HG02610 (cell line): ENCODE data around the gene LEP.
"Not testable (repeated sequence)": the region's sequence is repeated elsewhere in the genome, so short reads cannot be mapped to it uniquely, and the experiment has no call there.

Experiments used
- ATAC-seq: cut with Tn5 transposase; IDR thresholded peaks from one replicate; pipeline ENCODE4 v1.9.1; 2021; ENCODE audit warnings: mild to moderate bottlenecking, moderate library complexity; ENCODE audit not compliant: unreplicated experiment

Gene LEP

DNA sequence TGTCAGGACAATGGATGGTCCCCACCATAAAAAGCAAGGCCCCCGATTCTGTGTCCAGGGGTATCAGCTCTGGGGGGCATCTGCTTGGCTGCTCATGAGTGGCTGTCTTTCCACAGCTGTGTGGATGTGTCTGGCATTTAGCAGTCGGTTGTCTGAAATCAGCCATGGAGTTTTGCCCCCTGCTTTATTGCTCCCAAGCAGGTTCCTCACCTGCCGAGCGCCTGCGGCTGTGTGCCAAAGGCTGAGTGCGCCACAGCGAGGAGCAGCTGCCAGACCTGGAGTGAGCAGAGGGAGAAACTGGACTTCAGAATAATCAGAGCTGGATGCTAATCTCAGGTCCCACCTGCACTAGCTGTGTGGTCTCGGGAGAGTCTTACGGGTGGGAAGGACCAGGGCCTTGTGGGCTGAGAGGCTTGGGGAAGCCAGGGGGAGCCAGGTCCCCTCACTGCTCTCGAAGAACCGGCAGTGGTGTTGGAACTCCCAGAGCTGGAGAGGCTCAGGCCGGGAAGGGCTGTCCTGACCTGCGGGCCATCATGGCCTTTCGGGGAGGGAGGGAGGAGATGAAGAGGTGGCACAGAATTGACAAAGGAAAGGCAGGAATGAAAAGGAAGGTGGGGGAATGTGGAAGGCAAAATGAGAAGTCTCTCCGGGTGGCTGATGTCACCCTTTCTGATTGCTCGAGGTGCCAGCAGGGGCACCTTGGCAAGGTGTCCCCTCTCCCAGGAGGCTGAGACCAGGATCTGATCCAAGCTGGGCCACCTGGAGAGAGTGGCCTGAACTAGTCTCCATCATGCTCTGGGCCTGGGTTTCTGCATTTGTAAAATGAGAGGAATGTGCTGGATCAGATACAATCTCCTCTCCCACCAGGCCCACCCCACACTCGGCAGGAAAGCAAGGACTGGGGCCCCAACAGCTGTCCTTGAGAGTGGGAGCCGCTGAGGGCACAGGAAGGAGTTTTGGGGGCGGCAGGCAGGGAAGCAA lies 30.2 kb upstream of the LEP start:
- no peak for ATAC-seq

GRCh38 chr7:128211626-128212025 lies 29.5 kb upstream of the LEP start:
- no peak for ATAC-seq

- ATAC-seq, result no peak
These were observed 26.6 kb upstream of the LEP start for GRCh38 chr7:128214463-128214862.

- ATAC-seq, result no peak
These were observed 25.8 kb upstream of the LEP start for GRCh38 chr7:128215281-128215680.

DNA sequence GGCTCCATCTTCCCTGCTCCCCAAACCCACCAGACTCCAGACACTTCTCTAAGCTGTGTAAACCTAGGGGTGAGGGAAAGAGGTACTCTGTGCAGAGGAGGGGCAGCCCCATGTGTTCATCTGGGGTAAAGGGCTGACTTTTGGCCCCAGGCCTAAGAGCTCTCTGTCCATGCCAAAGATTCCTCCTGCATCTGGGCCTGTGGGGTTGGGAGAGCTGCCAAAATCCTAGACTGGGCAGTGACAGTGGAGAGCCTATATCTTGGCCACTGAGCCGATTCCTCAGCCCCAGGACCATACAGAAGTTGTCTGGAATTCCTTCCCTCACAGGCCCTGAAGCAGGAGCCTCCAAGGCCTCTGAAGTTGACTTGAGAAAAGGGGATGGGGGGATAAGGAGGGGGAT lies 25.3 kb upstream of the LEP start:
- ATAC-seq, result no peak

DNA sequence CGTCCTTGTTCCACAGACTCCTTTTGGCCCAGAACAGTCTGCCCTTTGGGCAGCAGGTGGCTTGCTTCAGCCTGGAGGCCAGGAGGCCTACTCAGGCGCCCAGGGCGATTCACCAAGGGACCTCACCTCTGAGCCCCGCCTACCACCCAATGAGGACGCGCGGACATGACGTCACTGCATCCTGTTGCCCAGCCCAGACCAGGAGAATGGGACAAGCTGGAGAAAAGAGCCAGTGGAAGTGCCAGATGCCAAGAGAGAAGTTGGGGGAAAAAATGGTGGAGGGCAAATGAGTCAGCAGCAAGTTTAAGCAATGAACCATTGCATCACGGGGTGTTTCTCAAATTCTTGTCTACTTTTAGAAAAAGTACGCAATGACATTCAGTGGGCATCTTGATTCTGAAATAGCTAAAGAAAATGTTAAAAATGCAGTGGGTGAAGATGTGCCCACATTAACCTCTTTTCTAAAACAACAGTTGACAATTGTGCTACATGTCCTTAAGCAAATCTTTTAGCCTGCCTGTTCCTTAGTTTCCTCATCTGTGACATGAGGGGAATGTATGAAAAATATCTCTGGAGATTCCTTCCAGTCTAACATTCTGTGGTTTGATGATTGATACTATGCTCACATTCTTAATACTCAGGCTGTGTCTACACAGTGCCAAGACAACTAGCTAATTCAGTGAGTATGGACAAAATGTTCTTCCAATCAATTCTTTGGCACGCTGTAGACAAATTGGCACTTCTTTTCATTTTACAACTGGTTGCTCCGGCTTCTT lies 23.9 kb upstream of the LEP start:
- ATAC-seq, result no peak

- ATAC-seq, result no peak
These were observed 23.0 kb upstream of the LEP start for GRCh38 chr7:128217967-128218652.

GRCh38 chr7:128219636-128220035 lies 21.4 kb upstream of the LEP start:
- no peak for ATAC-seq

DNA sequence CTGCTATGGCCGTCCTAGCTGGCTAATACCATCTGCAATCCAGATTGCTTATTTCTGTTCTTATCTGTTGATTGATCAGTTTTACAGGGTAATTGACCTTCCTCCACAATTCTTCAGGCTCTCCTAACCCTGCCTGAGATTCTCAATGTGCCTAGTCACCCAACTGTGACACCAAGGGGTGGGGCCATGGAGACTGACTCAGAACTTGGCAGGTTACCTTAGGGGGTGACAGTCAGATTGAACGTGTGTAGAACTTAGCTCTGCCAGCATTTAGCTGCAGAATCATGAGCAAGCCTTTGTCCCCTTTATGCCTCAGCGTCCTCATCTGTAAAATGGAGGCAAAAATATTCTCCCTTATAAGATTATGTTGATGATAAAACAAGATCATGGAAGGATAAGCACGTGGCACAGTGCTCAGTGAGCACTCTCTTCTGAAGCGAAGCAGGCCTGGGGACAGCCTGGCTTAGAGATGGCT lies 19.1 kb upstream of the LEP start:
- ATAC-seq, result no peak

DNA sequence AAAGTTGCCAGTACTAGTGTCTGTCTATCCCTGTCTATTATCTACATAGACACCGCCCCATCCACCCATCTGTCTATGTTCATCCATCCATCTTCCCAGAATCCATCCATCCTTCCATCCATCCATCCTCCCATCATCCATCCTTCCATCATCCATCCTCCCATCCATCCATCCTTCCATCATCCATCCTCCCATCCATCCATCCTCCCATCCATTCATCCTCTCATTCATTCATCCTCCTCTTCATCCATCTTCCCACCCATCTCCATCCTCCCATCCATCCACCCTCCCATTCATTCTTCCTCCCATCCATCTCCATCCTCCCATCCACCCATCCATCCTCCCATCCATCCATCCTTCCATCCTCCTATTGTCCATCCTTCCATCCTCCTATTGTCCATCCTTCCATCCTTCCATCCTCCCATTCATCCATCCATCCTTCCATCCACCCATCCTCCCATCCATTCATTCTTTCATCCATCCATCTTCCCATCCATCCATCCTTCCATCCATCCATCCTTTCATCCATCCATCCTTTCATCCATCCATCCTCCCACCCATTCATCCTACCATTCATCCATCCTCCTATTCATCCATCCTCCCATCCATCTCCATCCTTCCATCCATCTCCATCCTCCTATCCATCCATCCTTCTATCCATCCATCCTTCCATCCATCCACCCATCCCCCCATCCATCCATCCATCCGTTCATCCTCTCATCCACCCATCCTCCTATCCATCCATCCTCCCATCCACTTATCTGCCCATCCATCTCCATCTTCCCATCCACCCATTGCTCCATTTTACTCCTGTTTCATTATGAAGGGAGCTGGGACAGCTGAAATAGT lies 14.7 kb upstream of the LEP start:
- no peak for ATAC-seq

DNA sequence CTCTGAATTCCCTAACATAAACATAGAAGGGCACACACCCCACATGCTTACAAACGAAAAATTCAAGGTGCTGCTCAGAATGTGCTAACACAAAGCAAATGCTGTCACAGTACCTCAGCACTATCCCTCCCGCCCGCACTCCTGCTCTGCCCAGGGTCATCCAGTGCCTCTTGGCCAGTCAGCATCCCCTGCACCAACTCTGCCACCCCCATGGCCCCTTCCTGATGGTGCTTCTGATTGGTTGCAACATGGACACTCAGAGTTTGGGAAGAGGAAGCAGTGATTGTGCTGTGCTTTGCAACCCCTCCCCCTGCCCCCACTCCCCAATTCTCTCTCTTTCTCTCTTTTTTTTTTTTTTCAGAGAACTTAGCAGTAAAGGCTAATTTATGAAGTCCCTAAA lies 13.8 kb upstream of the LEP start:
- no peak for ATAC-seq

DNA sequence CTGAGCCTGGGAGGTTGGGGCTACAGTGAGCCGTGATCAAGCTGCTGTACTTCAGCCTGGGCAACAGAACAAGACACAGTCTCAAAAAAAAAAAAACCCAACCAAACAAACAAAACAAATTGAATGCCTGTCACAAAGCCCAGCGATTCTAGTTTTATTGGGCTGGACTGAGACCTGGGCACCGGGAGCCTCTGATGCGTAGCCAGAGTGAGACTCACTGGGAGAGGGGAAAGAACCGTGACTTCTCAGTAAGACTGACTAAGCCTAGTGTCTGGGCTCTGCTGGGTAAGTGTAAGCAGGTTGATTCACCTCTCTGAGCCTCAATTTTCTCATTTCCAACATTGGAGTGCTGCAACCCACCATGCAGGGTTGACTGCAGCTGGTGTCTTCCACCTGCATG lies 10.1 kb upstream of the LEP start:
- no peak for ATAC-seq

GRCh38 chr7:128231677-128232076 lies 9.4 kb upstream of the LEP start:
- no peak for ATAC-seq

- no peak for ATAC-seq
These were observed 7.6 kb upstream of the LEP start for GRCh38 chr7:128233471-128233870.

DNA sequence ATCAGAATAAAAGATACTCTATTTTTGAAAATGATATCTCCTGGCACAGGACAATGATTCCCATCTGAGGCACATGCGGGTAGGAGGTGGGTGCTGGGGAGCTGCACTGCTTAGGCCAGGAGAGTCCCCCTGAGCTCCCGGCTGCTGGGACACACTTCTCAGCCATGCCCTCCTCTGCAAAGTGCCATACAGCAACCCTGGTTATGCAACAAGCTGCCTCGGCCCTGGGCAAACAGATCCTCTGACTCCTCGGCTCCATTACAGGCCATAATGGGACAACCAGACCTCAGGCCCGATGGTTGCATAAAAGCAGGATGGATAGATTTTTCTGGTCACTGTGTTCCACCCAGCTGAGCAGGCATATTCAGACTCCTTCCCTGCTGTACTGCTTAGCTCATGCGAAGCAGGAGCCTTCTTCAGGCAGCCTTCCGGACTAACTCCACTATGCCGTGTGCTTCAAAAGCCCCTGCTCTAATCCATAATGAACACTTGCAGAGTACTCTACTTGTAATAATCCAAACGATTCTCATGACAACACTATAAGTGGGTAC lies 6.5 kb upstream of the LEP start:
- ATAC-seq, result no peak

DNA sequence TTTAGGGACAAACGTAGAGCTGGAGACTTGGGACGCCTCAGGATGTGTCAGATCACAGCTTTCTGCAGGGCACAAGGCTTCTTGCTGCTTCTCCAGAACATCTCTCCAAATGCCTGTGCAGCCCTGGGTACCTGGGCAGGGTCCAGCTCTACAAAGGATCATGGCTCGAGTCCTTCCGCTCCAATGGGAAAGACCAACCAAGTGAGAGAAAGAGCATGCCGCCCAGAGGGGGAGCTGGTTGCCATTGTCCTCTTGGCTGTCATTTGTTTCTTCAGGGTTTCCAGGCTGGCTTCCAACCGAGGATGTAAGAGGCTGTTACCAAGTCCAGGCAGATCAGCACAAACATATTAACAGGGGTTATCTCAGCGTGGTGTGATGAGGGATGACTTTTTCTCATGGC lies 5.6 kb upstream of the LEP start:
- no peak for ATAC-seq

GRCh38 chr7:128236924-128237586 lies 4.0 kb upstream of the LEP start:
- peak; percentile 83 for ATAC-seq

DNA sequence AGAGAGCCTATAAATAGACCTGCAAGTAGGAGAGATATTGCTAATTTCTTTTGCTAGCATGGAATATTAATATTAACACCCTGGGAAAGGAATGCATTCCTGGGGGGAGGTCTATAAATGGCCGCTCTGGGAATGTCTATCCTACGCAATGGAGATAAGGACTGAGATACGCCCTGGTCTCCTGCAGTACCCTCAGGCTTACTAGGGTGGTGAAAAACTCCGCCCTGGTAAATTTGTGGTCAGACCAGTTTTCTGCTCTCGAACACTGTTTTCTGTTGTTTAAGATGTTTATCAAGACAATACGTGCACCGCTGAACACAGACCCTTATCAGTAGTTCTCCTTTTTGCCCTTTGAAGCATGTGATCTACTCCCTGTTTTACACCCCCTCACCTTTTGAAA lies 1.9 kb upstream of the LEP start:
- ATAC-seq, result not testable (repeated sequence)

GRCh38 chr7:128242661-128243060 lies 1.6 kb downstream of the LEP start:
- no peak for ATAC-seq

DNA sequence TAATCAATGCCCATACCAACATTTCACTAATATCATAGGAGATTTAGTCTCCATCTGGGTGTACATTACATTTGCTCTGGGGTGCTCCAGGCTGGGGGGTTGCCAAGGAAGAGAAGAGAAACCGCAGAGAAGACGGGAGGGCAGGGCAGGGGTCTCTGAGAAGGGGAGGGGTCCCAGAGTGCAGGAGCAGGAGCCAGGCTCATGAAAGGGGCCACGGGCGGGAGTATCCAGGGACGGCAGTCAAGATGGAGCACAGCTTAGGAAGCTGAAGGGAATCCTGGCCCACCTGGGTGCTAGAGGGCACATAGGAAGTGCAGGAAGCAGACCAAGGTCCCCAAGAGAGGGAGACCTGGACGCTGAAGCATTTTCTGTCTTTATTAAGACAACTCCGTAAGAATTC lies 2.2 kb downstream of the LEP start:
- ATAC-seq, result no peak
